K562 (cell line): Measurements from ENCODE around the gene GPM6B. TPM values are rescaled to one million over a fixed set of nuclear protein-coding genes. Genes with fewer than 3 reads are reported as not detected.

Experiments
- ATAC-seq: fragments of 200-7000 bp; cut with Tn5 transposase; 3 replicates; pipeline ENCODE4 v1.9.1; 2020; ENCODE audit warnings: moderate library complexity
- BruUV-seq: library from RNA; stranded (reverse); fragments of 400-500 nt; replicated peaks from 2 replicates; lab custom pipeline; 2021; lab: Mats Ljungman, UMichigan
- CTCF ChIA-PET: fragments of 300-600 bp; formaldehyde crosslinking; extraction: SDS; loops from one replicate; lab custom pipeline; 2021; ENCODE audit warnings: low intra/inter-chr PET ratio; lab: Yijun Ruan, JAX
- POLR2A ChIA-PET: fragments of 300-600, 350-650 bp; sonication (Branson Sonifier 250); formaldehyde crosslinking; extraction: SDS; loops from one replicate; lab custom pipeline; 2021; ENCODE audit warnings: antibody characterized with exemption, inconsistent platforms; lab: Yijun Ruan, JAX
- DNase-seq, 4 experiments: peaks; one replicate each; pipeline versions ENCODE4 v3.0.0 to v3.0.0-alpha.2; 2011 to 2018; ENCODE audit warnings: low spot score in 3 of 4, mixed read lengths in 3 of 4; ENCODE audit errors: extremely low read depth in 1 of 4
- FAIRE-seq: peaks from 2 replicates; lab custom pipeline; 2011; peaks lifted over from hg19 to GRCh38; lab: Jason Lieb, UNC
- H2AFZ ChIP-seq: 2 replicates; pipeline ENCODE4 v1.6.0; 2011; ENCODE audit warnings: low read depth, low read length, control low read depth, inconsistent platforms
- H3K27ac ChIP-seq: fragments of 200-600 bp; 3 replicates; pipeline ENCODE4 v1.8.0; 2011; ENCODE audit warnings: low read depth, mild to moderate bottlenecking, control low read depth, inconsistent platforms, low read length, moderate library complexity, mixed read lengths; ENCODE audit errors: extremely low read depth
- H3K27me3 ChIP-seq, 2 experiments: fragments of 300-600 bp in 1 of 2; 2 replicates in 1 of 2; 3 replicates in 1 of 2; pipeline versions ENCODE4 v1.6.0 to v1.8.0; 2011; ENCODE audit warnings: inconsistent platforms in 2 of 2, low read length in 2 of 2, mild to moderate bottlenecking in 1 of 2, mixed read lengths in 1 of 2, moderate library complexity in 1 of 2; ENCODE audit not compliant: control insufficient read depth in 2 of 2, insufficient read depth in 2 of 2
- H3K36me3 ChIP-seq: fragments of 300-600 bp; 3 replicates; pipeline ENCODE4 v1.8.0; 2011; ENCODE audit warnings: mild to moderate bottlenecking, low read length, inconsistent platforms; ENCODE audit not compliant: control insufficient read depth, insufficient read depth
- H3K4me1 ChIP-seq, 2 experiments: fragments of 200-600 bp in 1 of 2; replicated peaks in 1 of 2; 2 replicates in 1 of 2; 3 replicates in 1 of 2; pipeline versions ENCODE4 v1.5.1 to v1.8.0; 2011; ENCODE audit warnings: inconsistent platforms in 2 of 2, low read length in 2 of 2, mild to moderate bottlenecking in 1 of 2, mixed read lengths in 1 of 2, moderate library complexity in 1 of 2; ENCODE audit not compliant: control insufficient read depth in 2 of 2, insufficient read depth in 2 of 2
- H3K4me2 ChIP-seq: 2 replicates; pipeline ENCODE4 v1.6.1; 2011; ENCODE audit warnings: low read length, control low read depth, inconsistent platforms, mixed read lengths; ENCODE audit not compliant: insufficient read depth
- H3K4me3 ChIP-seq: fragments of 200-600 bp; sonication (generic), shearing (Covaris generic); 2 replicates; pipeline ENCODE4 v1.5.1; 2016; ENCODE audit warnings: control low read depth, inconsistent platforms
- H3K79me2 ChIP-seq: fragments of 200-600 bp; 3 replicates; pipeline ENCODE4 v1.8.0; 2011; ENCODE audit warnings: low read length, inconsistent platforms; ENCODE audit not compliant: control insufficient read depth, insufficient read depth
- H3K9ac ChIP-seq, 2 experiments: 2 replicates each; pipeline versions ENCODE4 v1.6.0 to v1.6.1; 2011; ENCODE audit warnings: low read depth in 2 of 2, low read length in 2 of 2, control low read depth in 1 of 2, inconsistent platforms in 1 of 2, mild to moderate bottlenecking in 1 of 2, mixed read lengths in 1 of 2; ENCODE audit not compliant: insufficient read depth in 1 of 2
- H3K9me1 ChIP-seq: one replicate; pipeline ENCODE4 v1.6.0; 2011; ENCODE audit warnings: inconsistent platforms, mild to moderate bottlenecking, low read length, moderate library complexity; ENCODE audit not compliant: control insufficient read depth, insufficient read depth
- H3K9me3 ChIP-seq: replicated peaks from 2 replicates; pipeline ENCODE4 v1.5.1; 2011; ENCODE audit warnings: low read depth, low read length, inconsistent platforms; ENCODE audit not compliant: control insufficient read depth, insufficient read depth
- H4K20me1 ChIP-seq: replicated peaks from 2 replicates; pipeline ENCODE4 v1.6.1; 2011; ENCODE audit warnings: low read length, inconsistent platforms, mixed read lengths; ENCODE audit not compliant: control insufficient read depth, insufficient read depth
- ATF3 ChIP-seq, 2 experiments: fragments of 450-650 bp in 1 of 2; sonication (generic) in 1 of 2; formaldehyde crosslinking in 1 of 2; IDR thresholded peaks in 1 of 2; conservative IDR thresholded peaks in 1 of 2; 2 replicates each; pipeline versions ENCODE4 v1.6.1 to v1.8.1; 2016 to 2023; ENCODE audit warnings: mild to moderate bottlenecking in 2 of 2, moderate library complexity in 2 of 2, inconsistent platforms in 1 of 2, missing genetic modification reagents in 1 of 2
- BACH1 ChIP-seq: fragments of 200-800 bp; sonication (Bioruptor generic); IDR thresholded peaks from 2 replicates; pipeline ENCODE4 v1.6.1; 2016; ENCODE audit warnings: missing genetic modification characterization, missing compliant biosample characterization
- KLF16 ChIP-seq: IDR thresholded peaks from 2 replicates; pipeline ENCODE4 v1.6.1; 2016; ENCODE audit warnings: antibody characterized with exemption
- ZBTB1 ChIP-seq: sonication (generic); formaldehyde crosslinking; IDR thresholded peaks from 2 replicates; pipeline ENCODE4 v1.8.1; 2023; ENCODE audit warnings: missing genetic modification reagents, low read depth, mild to moderate bottlenecking, borderline replicate concordance
- WGBS: fragments of 100-300 bp; shearing (Covaris generic); methylation state at CpG from one replicate; pipeline ENCODE4 v1.1.6; 2016; ENCODE audit warnings: low coverage, mixed read lengths; ENCODE audit not compliant: insufficient coverage; ENCODE audit errors: missing lambda C conversion rate; 5-methylcytosine and 5-hydroxymethylcytosine counted together
- in situ Hi-C: fragments of 300-500 bp; cut with MboI; formaldehyde crosslinking; loops from 4 replicates; pipeline ENCODE4 v1.15.0; 2018; ENCODE audit warnings: inconsistent platforms, mixed read lengths
- intact Hi-C: fragments of 100-400 bp; cut with micrococcal nuclease; formaldehyde crosslinking; loops from 2 replicates; pipeline ENCODE4 v1.14.2; 2022
- polyA plus RNA-seq, 8 experiments: library from polyadenylated mRNA; depleted of rRNA in 4 of 8; stranded (reverse) in 5 of 8; unstranded in 3 of 8; fragments of >200 nt; fragmentation: Nextera tagmentation in 2 of 8; fragmentation: Illumina TruSeq in 1 of 8; extraction: Ambion mirVana in 2 of 8; extraction: Trizol in 1 of 8; gene quantifications; 2 replicates each; pipeline versions ENCODE4 v1.2.1 to v1.2.3, GENCODE V29; 2011 to 2014; ENCODE audit warnings: inconsistent platforms in 1 of 8, missing spikeins in 1 of 8
- total RNA-seq, 7 experiments: library from RNA; depleted of rRNA in 6 of 7; stranded (reverse); fragments of >200 nt in 6 of 7; fragmentation: Illumina TruSeq in 2 of 7; extraction: Trizol in 2 of 7; gene quantifications; 2 replicates each; pipeline versions ENCODE4 v1.2.1 to v1.2.3, GENCODE V29; 2011 to 2021; ENCODE audit warnings: low replicate concordance in 1 of 7
- TF ChIP-seq, protein P1 (sequence below), 2 experiments: fragments of 450-650 bp; formaldehyde crosslinking in 1 of 2; IDR thresholded peaks; 2 replicates each; pipeline versions ENCODE4 v1.4.0 to v1.6.1; 2014 to 2020; ENCODE audit warnings: mild to moderate bottlenecking in 2 of 2, borderline replicate concordance in 1 of 2, low read depth in 1 of 2
- TF ChIP-seq, protein P2 (sequence below): fragments of 450-650 bp; IDR thresholded peaks from 2 replicates; pipeline ENCODE4 v1.6.1; 2016; ENCODE audit warnings: missing biosample characterization, missing genetic modification characterization
- TF ChIP-seq, protein P3 (sequence below), 3 experiments: IDR thresholded peaks in 2 of 3; conservative IDR thresholded peaks in 1 of 3; 2 replicates each; pipeline ENCODE4 v1.5.1; 2011 to 2012; ENCODE audit warnings: low read length in 3 of 3, mild to moderate bottlenecking in 3 of 3, control low read depth in 2 of 3, improper control_type of control experiment in 1 of 3, inconsistent platforms in 1 of 3, low read depth in 1 of 3, mixed read lengths in 1 of 3, moderate library complexity in 1 of 3; ENCODE audit not compliant: insufficient read depth in 2 of 3

GPM6B gene
- total and polyA plus RNA-seq, 9 of the 15 experiments (the other 6 are each of a cell fraction or from before 2014, with no cell fraction given) = 0.14 to 0.32 TPM; not detected in 7

- ChIA-PET POLR2A (no interaction called here), CTCF (interaction anchor here (0.7 to 2.6 kb wide), 2 partner anchors 9 to 89 kb away, joined by 3 to 19 read pairs; no protein-coding TSS in a partner anchor)
- no peaks in the 10 kb centered on the region for H3K9me3 ChIP-seq
- DNase-seq (peak; percentile 10 to 51 (median 16)), FAIRE-seq (no peak), ATAC-seq (peak; percentile 89)
- H3K27me3 ChIP-seq = no peaks in the 10 kb centered on the region
- 16% methylated on average over 2 of the region's 2 CpGs for WGBS
- no peak overlapping the region for H3K9ac ChIP-seq
- H4K20me1 ChIP-seq = no peaks in the 10 kb centered on the region
- H3K36me3 ChIP-seq = peaks cover 78% of the 10 kb centered on the region
- H2AFZ ChIP-seq = no peak overlapping the region
- no peak overlapping the region for H3K27ac ChIP-seq
- in situ Hi-C loops = loop anchor here (5.0 kb wide), 1 partner anchor 96 kb away; the partner anchor contains the start of gene TCEANC
- H3K4me1 ChIP-seq = no peaks in the 10 kb centered on the region
- H3K4me3 ChIP-seq = no peak overlapping the region
- H3K4me2 ChIP-seq = no peak overlapping the region
- intact Hi-C loops = loop anchor here (1.0 kb wide), 1 partner anchor 90 kb away; no protein-coding TSS in a partner anchor
- no peaks in the 10 kb centered on the region for H3K9me1 ChIP-seq
- no peaks in the 10 kb centered on the region for H3K79me2 ChIP-seq
- no TSS peak for BruUV-seq
- TF ChIP-seq BACH1 (no peak), ATF3 (IDR thresholded peaks at IDR 0.05) (no peak), ATF3 (CRISPR knock-in tag; conservative IDR thresholded peaks at IDR 0.05) (no peak), ZBTB1 (CRISPR knock-in tag) (no peak), KLF16 (no peak)
- TF ChIP-seq, protein P1, sequence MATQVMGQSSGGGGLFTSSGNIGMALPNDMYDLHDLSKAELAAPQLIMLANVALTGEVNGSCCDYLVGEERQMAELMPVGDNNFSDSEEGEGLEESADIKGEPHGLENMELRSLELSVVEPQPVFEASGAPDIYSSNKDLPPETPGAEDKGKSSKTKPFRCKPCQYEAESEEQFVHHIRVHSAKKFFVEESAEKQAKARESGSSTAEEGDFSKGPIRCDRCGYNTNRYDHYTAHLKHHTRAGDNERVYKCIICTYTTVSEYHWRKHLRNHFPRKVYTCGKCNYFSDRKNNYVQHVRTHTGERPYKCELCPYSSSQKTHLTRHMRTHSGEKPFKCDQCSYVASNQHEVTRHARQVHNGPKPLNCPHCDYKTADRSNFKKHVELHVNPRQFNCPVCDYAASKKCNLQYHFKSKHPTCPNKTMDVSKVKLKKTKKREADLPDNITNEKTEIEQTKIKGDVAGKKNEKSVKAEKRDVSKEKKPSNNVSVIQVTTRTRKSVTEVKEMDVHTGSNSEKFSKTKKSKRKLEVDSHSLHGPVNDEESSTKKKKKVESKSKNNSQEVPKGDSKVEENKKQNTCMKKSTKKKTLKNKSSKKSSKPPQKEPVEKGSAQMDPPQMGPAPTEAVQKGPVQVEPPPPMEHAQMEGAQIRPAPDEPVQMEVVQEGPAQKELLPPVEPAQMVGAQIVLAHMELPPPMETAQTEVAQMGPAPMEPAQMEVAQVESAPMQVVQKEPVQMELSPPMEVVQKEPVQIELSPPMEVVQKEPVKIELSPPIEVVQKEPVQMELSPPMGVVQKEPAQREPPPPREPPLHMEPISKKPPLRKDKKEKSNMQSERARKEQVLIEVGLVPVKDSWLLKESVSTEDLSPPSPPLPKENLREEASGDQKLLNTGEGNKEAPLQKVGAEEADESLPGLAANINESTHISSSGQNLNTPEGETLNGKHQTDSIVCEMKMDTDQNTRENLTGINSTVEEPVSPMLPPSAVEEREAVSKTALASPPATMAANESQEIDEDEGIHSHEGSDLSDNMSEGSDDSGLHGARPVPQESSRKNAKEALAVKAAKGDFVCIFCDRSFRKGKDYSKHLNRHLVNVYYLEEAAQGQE (IDR thresholded peaks at IDR 0.05; ENCODE audit: borderline replicate concordance) = peak; percentile 40; the same call in 1 of the 2 replicates
- TF ChIP-seq, protein P1 (CRISPR knock-in tag; IDR thresholded peaks at IDR 0.05; ENCODE audit: low read depth) = no peak
- TF ChIP-seq, protein P2, sequence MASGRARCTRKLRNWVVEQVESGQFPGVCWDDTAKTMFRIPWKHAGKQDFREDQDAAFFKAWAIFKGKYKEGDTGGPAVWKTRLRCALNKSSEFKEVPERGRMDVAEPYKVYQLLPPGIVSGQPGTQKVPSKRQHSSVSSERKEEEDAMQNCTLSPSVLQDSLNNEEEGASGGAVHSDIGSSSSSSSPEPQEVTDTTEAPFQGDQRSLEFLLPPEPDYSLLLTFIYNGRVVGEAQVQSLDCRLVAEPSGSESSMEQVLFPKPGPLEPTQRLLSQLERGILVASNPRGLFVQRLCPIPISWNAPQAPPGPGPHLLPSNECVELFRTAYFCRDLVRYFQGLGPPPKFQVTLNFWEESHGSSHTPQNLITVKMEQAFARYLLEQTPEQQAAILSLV (tag) = no peak
- TF ChIP-seq, protein P3, sequence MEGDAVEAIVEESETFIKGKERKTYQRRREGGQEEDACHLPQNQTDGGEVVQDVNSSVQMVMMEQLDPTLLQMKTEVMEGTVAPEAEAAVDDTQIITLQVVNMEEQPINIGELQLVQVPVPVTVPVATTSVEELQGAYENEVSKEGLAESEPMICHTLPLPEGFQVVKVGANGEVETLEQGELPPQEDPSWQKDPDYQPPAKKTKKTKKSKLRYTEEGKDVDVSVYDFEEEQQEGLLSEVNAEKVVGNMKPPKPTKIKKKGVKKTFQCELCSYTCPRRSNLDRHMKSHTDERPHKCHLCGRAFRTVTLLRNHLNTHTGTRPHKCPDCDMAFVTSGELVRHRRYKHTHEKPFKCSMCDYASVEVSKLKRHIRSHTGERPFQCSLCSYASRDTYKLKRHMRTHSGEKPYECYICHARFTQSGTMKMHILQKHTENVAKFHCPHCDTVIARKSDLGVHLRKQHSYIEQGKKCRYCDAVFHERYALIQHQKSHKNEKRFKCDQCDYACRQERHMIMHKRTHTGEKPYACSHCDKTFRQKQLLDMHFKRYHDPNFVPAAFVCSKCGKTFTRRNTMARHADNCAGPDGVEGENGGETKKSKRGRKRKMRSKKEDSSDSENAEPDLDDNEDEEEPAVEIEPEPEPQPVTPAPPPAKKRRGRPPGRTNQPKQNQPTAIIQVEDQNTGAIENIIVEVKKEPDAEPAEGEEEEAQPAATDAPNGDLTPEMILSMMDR (IDR thresholded peaks at IDR 0.05 in 2 of 3, conservative IDR thresholded peaks at IDR 0.05 in 1 of 3; ENCODE audit: insufficient read depth in 2 of 3, low read depth in 1 of 3, low read length in 3 of 3) = peak; percentile 31 to 67 (median 49); a peak in 5 of 6 replicates
Observed at GRCh38 chrX:13747836-13748235, 69.1 kb downstream of the GPM6B start.
